IPS DF 6.9 (cell line): ENCODE results near the gene IPO7.
"Not testable (repeated sequence)": the region's sequence is repeated elsewhere in the genome, so short reads cannot be mapped to it uniquely, and the experiment has no call there.

Experiments
- DNase-seq: peaks from one replicate; pipeline ENCODE4 v3.0.0-alpha.2; 2013; ENCODE audit warnings: low read depth, low spot score
- H3K27ac ChIP-seq: one replicate; pipeline ENCODE4 v1.5.1; 2013; ENCODE audit warnings: low read length, control low read depth
- H3K27me3 ChIP-seq: 2 replicates; pipeline ENCODE4 v1.6.1; 2013; ENCODE audit warnings: mild to moderate bottlenecking, low read length; ENCODE audit not compliant: control insufficient read depth, insufficient read depth
- H3K36me3 ChIP-seq: 2 replicates; pipeline ENCODE4 v1.6.1; 2013; ENCODE audit warnings: low read length; ENCODE audit not compliant: control insufficient read depth, insufficient read depth
- H3K4me1 ChIP-seq: 2 replicates; pipeline ENCODE4 v1.6.1; 2013; ENCODE audit warnings: low read length; ENCODE audit not compliant: control insufficient read depth, insufficient read depth
- H3K4me3 ChIP-seq: 2 replicates; pipeline ENCODE4 v1.5.1; 2013; ENCODE audit warnings: mild to moderate bottlenecking, low read length
- H3K9me3 ChIP-seq: 2 replicates; pipeline ENCODE4 v1.6.1; 2013; ENCODE audit warnings: low read length, inconsistent platforms; ENCODE audit not compliant: control insufficient read depth, insufficient read depth
- WGBS: extraction: QIAGEN DNeasy Blood & Tissue Kit; methylation state at CpG from one replicate; pipeline ENCODE4 v1.1.7; 2013; ENCODE audit warnings: mixed read lengths, missing lambda C conversion rate; ENCODE audit not compliant: insufficient read length, insufficient coverage; 5-methylcytosine and 5-hydroxymethylcytosine counted together

Gene IPO7

GRCh38 chr11:9397746-9398680, 13.6 kb downstream of the IPO7 start:
- no peaks in the 10 kb centered on the region for H3K9me3 ChIP-seq
- no peaks in the 10 kb centered on the region for H3K4me1 ChIP-seq
- no peaks in the 10 kb centered on the region for H3K27me3 ChIP-seq
- H3K4me3 ChIP-seq = no peak overlapping the region
- no peaks in the 10 kb centered on the region for H3K36me3 ChIP-seq
- no peak for DNase-seq
- H3K27ac ChIP-seq = no peak overlapping the region
- no CpG with 5 or more reads among the region's 4 CpGs for WGBS

GRCh38 chr11:9399466-9399865, 15.0 kb downstream of the IPO7 start:
- Histone ChIP-seq H3K4me1 (no peaks in the 10 kb centered on the region), H3K36me3 (no peaks in the 10 kb centered on the region), H3K9me3 (no peaks in the 10 kb centered on the region), H3K4me3 (no peak overlapping the region), H3K27me3 (no peaks in the 10 kb centered on the region), H3K27ac (no peak overlapping the region)
- DNase-seq = no peak

- H3K4me1 ChIP-seq, H3K27me3 ChIP-seq, H3K36me3 ChIP-seq, H3K9me3 ChIP-seq, H3K27ac ChIP-seq, H3K4me3 ChIP-seq, DNase-seq: not testable (repeated sequence)
- WGBS = no CpG with 5 or more reads among the region's 8 CpGs
These were observed 17.4 kb downstream of the IPO7 start for GRCh38 chr11:9401884-9402283.

- no CpG with 5 or more reads among the region's 1 CpG for WGBS
- H3K4me1 ChIP-seq = no peaks in the 10 kb centered on the region; the same call in 1 of the 2 replicates
- DNase-seq = no peak
- no peak overlapping the region for H3K4me3 ChIP-seq
- no peaks in the 10 kb centered on the region for H3K9me3 ChIP-seq
- peaks cover 22% of the 10 kb centered on the region for H3K36me3 ChIP-seq
- no peaks in the 10 kb centered on the region for H3K27me3 ChIP-seq
- H3K27ac ChIP-seq = no peak overlapping the region
These were observed 44.3 kb downstream of the IPO7 start for GRCh38 chr11:9428706-9429105.

- peaks cover 22% of the 10 kb centered on the region; the same call in 1 of the 2 replicates for H3K36me3 ChIP-seq
- no peaks in the 10 kb centered on the region for H3K9me3 ChIP-seq
- H3K4me1 ChIP-seq = no peaks in the 10 kb centered on the region
- H3K4me3 ChIP-seq = no peak overlapping the region
- H3K27ac ChIP-seq = no peak overlapping the region
- WGBS = no CpG with 5 or more reads among the region's 4 CpGs
- no peak for DNase-seq
- no peaks in the 10 kb centered on the region for H3K27me3 ChIP-seq
These were observed 54.2 kb downstream of the IPO7 start for GRCh38 chr11:9438611-9439010.

GRCh38 chr11:9446230-9446629, 61.8 kb downstream of the IPO7 start:
- Histone ChIP-seq H3K4me3 (no peak overlapping the region), H3K36me3 (peaks cover 10% of the 10 kb centered on the region; the same call in 1 of the 2 replicates)

GRCh38 chr11:9448576-9449352, 64.3 kb downstream of the IPO7 start:
- Histone ChIP-seq H3K27ac (no peak overlapping the region), H3K9me3 (no peaks in the 10 kb centered on the region), H3K4me3 (no peak overlapping the region), H3K36me3 (no peaks in the 10 kb centered on the region), H3K27me3 (no peaks in the 10 kb centered on the region), H3K4me1 (no peaks in the 10 kb centered on the region)
- WGBS = no CpG with 5 or more reads among the region's 9 CpGs
- DNase-seq = no peak

More at GRCh38 chr11:9446230-9446629, 61.8 kb downstream of the IPO7 start:
- Histone ChIP-seq H3K9me3 (no peaks in the 10 kb centered on the region), H3K4me1 (no peaks in the 10 kb centered on the region), H3K27ac (no peak overlapping the region), H3K27me3 (no peaks in the 10 kb centered on the region)
- no peak for DNase-seq
- no CpG with 5 or more reads among the region's 4 CpGs for WGBS

GRCh38 chr11:9452023-9452422, 67.6 kb downstream of the IPO7 start:
- H3K36me3 ChIP-seq, H3K9me3 ChIP-seq, H3K27me3 ChIP-seq, DNase-seq, H3K27ac ChIP-seq, H3K4me3 ChIP-seq, H3K4me1 ChIP-seq: not testable (repeated sequence)
- no CpG with 5 or more reads among the region's 7 CpGs for WGBS

- Histone ChIP-seq H3K27ac (no peak overlapping the region), H3K27me3 (no peaks in the 10 kb centered on the region), H3K4me1 (no peaks in the 10 kb centered on the region), H3K9me3 (no peaks in the 10 kb centered on the region), H3K36me3 (no peaks in the 10 kb centered on the region), H3K4me3 (no peak overlapping the region)
- no CpG with 5 or more reads among the region's 5 CpGs for WGBS
- no peak for DNase-seq
These were observed 71.3 kb downstream of the IPO7 start for GRCh38 chr11:9455722-9456121.

- peak overlapping the region; percentile 0 for H3K27ac ChIP-seq
- H3K36me3 ChIP-seq = no peaks in the 10 kb centered on the region
- no peaks in the 10 kb centered on the region for H3K9me3 ChIP-seq
- WGBS = no CpG with 5 or more reads among the region's 23 CpGs
- no peaks in the 10 kb centered on the region for H3K4me1 ChIP-seq
- DNase-seq = no peak
- peak overlapping the region; percentile 76 for H3K4me3 ChIP-seq
- no peaks in the 10 kb centered on the region for H3K27me3 ChIP-seq
These were observed 75.3 kb downstream of the IPO7 start for GRCh38 chr11:9459667-9460321.
